Esophagus (tissue), 2 donors: ENCODE measurements around the gene APOBEC3H. TPM values are rescaled to one million over a fixed set of nuclear protein-coding genes. Genes with fewer than 3 reads are reported as not detected.
A peak's percentile ranks its signal among the peaks of the same experiment; 100 is the strongest.

Experiments
- H3K27ac ChIP-seq, 2 donors: one replicate each; pipeline ENCODE4 v1.5.1; 2013; ENCODE audit warnings: low read depth in 2 of 2, mild to moderate bottlenecking in 2 of 2, inconsistent platforms in 1 of 2, low read length in 1 of 2, moderate library complexity in 1 of 2
- H3K27me3 ChIP-seq, 2 donors: one replicate each; pipeline ENCODE4 v1.6.1; 2013; ENCODE audit warnings: low read length in 2 of 2, control low read depth in 1 of 2, mild to moderate bottlenecking in 1 of 2; ENCODE audit not compliant: insufficient read depth in 2 of 2, control insufficient read depth in 1 of 2
- H3K36me3 ChIP-seq, 2 donors: one replicate each; pipeline ENCODE4 v1.6.1; 2013; ENCODE audit warnings: low read length in 1 of 2; ENCODE audit not compliant: control insufficient read depth in 2 of 2, insufficient read depth in 2 of 2
- H3K4me1 ChIP-seq, 2 donors: one replicate each; pipeline ENCODE4 v1.6.1; 2013; ENCODE audit warnings: low read length in 1 of 2; ENCODE audit not compliant: control insufficient read depth in 2 of 2, insufficient read depth in 2 of 2
- H3K4me3 ChIP-seq, 2 donors: one replicate each; pipeline ENCODE4 v1.5.1; 2013; ENCODE audit warnings: low read length in 2 of 2, mild to moderate bottlenecking in 2 of 2, low read depth in 1 of 2, moderate library complexity in 1 of 2
- H3K9me3 ChIP-seq, 2 donors: one replicate each; pipeline ENCODE4 v1.6.1; 2013; ENCODE audit warnings: mild to moderate bottlenecking in 2 of 2, low read depth in 1 of 2, low read length in 1 of 2, moderate library complexity in 1 of 2; ENCODE audit not compliant: control insufficient read depth in 2 of 2, insufficient read depth in 1 of 2
- WGBS, 2 donors: extraction: QIAGEN DNeasy Blood & Tissue Kit; methylation state at CpG; one replicate each; pipeline ENCODE4 v1.1.7; 2013; 5-methylcytosine and 5-hydroxymethylcytosine counted together
- polyA plus RNA-seq, 2 donors: library from polyadenylated mRNA; stranded (reverse); fragments of 200-250 nt; gene quantifications; one replicate each; pipeline ENCODE4 v1.2.3, GENCODE V29; 2013
- donor health status: healthy with polysubstance abuse.
- donor health status: Bipolar disorder and iron deficiency.

The APOBEC3H gene
- polyA plus RNA-seq, 2 donors, result 0.20 to 0.51 TPM

DNA sequence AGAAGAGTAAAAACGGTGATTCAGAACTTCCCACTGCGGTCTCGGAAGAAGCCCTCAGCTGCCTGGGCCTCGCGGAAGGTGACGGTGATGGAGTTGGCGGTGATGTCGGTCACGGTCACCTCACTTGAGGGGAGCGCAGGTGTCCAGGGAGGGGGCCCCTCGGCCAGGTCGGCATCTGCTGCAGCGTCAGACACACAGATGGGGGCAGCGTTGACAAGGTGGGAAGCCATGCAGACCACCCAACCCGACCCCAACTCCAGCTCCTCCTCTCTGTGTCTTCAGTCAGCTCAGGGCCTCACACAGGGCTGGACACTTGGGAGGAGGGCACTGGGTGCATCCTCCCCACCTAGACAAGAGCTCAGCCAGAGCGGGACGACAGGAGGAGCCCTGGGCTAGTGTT lies 36.8 kb downstream of the APOBEC3H start:
- Histone ChIP-seq H3K9me3 (no peaks in the 10 kb centered on the region), H3K27me3 (no peaks in the 10 kb centered on the region), H3K36me3 (peaks cover 6 to 8% of the 10 kb centered on the region in 2 donors), H3K4me1 (peaks cover 2 to 9% of the 10 kb centered on the region in 2 donors), H3K27ac (no peak overlapping the region), H3K4me3 (no peak overlapping the region)
- WGBS, 2 donors, result 90% methylated on average over 17 of the region's 17 CpGs

DNA sequence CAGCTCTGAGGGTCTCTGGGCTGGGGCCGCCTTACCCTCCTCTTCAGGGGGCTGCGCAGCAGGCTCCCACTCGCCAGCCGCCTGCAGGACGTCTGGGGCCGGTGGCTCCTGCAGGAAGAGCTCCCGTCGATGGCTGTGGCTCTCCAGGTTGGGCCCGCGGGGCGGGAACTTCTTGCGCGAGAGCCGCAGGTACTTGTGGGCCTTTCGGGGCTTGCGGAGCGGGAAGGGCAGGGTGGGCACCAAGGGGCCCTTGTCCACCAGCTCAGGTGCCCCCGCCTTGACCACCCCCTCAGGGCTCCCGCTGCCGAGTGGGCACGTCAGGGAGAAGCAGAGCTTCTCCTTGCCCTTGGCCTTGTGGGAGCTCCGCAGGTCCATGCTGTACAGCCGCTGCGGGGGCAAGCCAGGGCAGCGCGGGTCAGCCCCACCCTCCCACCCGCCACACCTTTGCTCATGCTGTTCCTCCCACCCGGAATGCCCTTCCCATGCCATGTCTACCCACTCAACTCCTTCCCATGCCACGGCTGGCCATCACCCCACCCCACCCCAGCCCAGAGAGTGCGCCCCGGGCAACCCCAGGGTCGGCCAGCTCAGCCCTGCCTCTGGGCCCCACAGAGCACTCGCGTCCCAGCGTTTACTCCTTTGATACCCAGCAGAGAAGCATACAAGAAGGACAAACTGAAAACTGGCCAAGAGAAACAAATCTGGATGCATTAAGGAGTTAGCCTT lies 37.5 kb downstream of the APOBEC3H start:
- Histone ChIP-seq H3K27me3 (no peaks in the 10 kb centered on the region), H3K36me3 (peaks cover 6 to 8% of the 10 kb centered on the region in 2 donors), H3K4me1 (peaks cover 2 to 9% of the 10 kb centered on the region in 2 donors), H3K27ac (no peak overlapping the region), H3K4me3 (no peak overlapping the region), H3K9me3 (no peaks in the 10 kb centered on the region)
- WGBS, 2 donors, result 70 to 81% methylated on average over 35 of the region's 35 CpGs

DNA sequence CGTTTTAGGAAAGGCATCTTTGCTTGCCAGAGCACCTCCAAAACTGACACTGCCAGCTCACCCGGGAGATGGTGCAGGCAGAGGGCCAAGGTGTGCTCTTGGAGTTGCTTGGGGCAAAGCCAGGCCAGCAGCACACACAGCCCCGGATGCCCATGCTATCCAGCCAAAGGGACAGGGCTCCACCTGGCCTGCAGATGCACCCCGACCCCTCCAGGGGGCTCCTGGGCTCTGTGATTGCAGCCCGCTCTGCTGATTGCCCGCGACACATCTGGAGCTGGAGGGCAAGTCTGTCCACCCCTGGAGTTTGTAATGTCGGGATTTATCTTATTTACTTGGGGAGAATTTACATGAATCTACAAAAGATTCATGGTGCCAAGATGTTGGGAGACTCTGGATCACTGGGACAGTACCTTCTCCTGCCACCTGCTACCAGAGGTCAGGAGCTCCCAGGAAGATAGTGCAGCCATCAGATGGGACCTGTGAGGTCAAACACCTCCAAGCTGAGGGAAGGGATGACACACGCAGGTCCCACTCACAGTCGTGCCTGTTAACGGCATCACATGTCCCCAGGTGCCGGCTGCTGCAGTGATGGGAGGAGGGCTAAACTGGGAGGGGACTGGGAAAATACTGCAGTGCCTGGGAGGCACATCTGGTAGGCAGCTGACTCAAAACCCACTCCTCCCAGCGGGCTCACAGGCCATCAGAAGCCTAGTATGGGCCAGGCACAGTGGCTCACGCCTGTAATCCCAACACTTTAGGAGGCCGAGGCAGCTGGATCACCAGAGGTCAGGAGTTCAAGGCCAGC lies 38.2 kb downstream of the APOBEC3H start:
- peaks cover 6 to 8% of the 10 kb centered on the region in 2 donors for H3K36me3 ChIP-seq
- H3K27ac ChIP-seq, result no peak overlapping the region
- peaks cover 2 to 9% of the 10 kb centered on the region in 2 donors for H3K4me1 ChIP-seq
- no peak overlapping the region for H3K4me3 ChIP-seq
- no peaks in the 10 kb centered on the region for H3K9me3 ChIP-seq
- H3K27me3 ChIP-seq, result no peaks in the 10 kb centered on the region
- WGBS, 2 donors, result 44 to 54% methylated on average over 15 of the region's 15 CpGs

DNA sequence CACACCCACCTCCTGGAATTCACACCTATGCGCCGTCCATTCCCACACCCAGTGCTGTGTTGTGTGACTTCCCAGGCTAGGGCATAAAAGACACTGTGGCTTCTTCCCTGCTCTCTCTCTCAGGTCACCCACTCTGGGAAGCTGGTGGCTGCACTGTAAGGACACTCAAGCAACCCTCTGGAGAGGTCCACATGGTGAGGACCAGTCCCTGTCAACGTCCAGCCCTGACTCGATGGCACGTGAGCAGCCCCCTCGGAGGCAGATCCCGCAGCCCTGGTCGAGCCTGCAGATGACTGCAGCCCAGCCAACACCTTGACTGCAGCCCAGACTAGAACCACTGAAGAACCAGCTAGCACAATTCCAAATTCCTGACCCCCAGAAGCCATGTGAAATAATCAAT lies 39.3 kb downstream of the APOBEC3H start:
- peaks cover 6 to 8% of the 10 kb centered on the region in 2 donors for H3K36me3 ChIP-seq
- H3K9me3 ChIP-seq, result no peaks in the 10 kb centered on the region
- H3K4me3 ChIP-seq, result no peak overlapping the region
- H3K27ac ChIP-seq, result no peak overlapping the region
- no peaks in the 10 kb centered on the region for H3K27me3 ChIP-seq
- H3K4me1 ChIP-seq, result peaks cover 2 to 9% of the 10 kb centered on the region in 2 donors
- 91 to 93% methylated on average over 8 of the region's 8 CpGs for WGBS, 2 donors

DNA sequence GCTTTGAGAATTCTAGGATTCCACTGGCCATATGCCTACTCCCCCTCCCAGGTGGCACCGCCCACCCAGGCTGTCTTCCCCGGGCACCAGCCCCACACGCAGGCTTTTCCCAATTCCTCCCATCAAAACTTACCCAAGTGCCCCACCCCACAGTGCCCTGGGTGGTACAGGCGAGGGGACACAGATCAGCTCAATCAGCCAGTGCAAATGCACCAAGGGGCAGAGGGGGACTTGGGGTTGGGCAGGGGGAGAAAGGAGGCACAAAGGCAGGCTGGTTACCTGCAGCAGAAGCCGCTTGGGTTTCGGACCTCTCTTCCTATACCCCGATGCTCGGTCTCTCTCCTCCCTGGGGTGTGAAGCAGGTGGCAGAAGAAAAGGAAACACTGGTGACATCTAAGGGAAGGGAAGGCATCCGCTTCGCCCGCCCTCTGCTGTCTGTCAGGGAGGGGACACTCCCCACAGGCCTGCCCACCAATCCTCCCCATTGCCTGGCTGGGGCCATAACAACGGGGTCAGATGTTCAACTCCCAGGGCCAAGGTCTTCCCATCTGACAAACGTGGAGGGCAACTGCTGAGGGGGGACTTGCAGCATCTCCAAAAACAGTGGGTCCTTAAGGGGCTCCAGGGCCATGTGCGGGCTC lies 41.4 kb downstream of the APOBEC3H start:
- Histone ChIP-seq H3K9me3 (no peaks in the 10 kb centered on the region), H3K4me1 (peaks cover 2 to 9% of the 10 kb centered on the region in 2 donors), H3K27me3 (no peaks in the 10 kb centered on the region), H3K36me3 (peaks cover under 1 to 8% of the 10 kb centered on the region in 2 donors), H3K27ac (no peak overlapping the region), H3K4me3 (no peak overlapping the region)
- 79 to 83% methylated on average over 14 of the region's 14 CpGs for WGBS, 2 donors

DNA sequence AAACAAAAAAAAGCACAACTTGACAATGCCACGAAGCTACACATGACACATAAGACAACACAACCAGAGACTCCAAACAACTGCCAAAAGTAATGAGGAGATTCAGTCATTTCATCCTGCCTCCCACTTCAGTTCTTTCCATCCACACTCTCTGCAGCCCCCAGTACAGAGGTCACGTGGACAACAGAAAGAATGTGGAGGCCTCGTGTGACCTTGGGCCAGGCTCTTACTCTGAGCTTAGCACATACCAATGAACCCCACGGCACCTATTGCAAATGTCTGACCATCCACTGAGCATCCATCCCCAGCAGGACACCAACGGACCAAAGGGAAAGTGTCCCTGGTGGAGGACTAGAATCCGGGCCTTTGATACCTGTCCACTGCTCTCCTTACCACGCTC lies 42.9 kb downstream of the APOBEC3H start:
- no peaks in the 10 kb centered on the region for H3K9me3 ChIP-seq
- 82 to 85% methylated on average over 7 of the region's 7 CpGs for WGBS, 2 donors
- H3K27ac ChIP-seq, result no peak overlapping the region

DNA sequence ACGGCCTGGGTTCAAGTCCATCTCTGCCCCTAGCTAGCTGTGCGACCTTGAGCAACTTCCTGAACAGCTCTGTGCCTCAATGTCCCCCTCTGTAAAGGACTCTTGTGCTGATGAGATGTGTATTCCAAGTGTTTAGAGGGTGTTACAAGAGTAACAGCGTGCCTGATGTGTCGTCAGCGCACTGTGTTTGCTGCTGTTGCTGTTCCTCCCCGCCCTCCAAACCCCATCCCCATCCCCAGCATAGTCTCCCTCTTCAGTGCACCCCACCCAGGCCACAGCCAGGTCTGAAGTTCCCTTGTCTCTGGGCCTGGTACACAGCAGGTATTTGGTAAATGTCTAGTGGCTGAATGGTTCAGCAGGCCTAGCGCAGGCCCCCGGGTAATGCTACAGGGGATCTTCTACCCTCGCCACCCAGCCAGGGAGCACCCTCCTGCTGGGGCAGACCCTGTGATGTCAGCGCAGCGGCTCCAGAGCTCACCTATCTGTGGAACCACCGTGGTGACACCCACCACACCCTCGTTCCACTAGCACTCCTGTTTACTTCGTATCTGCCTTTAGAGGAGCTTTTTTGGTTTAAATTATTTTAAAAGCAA lies 45.1 kb downstream of the APOBEC3H start:
- Histone ChIP-seq H3K9me3 (no peaks in the 10 kb centered on the region), H3K4me1 (peaks cover 0 to 7% of the 10 kb centered on the region in 2 donors), H3K4me3 (no peak overlapping the region), H3K27ac (no peak overlapping the region), H3K36me3 (peaks cover 0 to 3% of the 10 kb centered on the region in 2 donors), H3K27me3 (no peaks in the 10 kb centered on the region)
- WGBS, 2 donors, result 94% methylated on average over 14 of the region's 14 CpGs

More for the DNA sequence above, 42.9 kb downstream of the APOBEC3H start:
- H3K27me3 ChIP-seq, result no peaks in the 10 kb centered on the region
- peaks cover 2 to 5% of the 10 kb centered on the region in 2 donors for H3K4me1 ChIP-seq
- H3K36me3 ChIP-seq, result peaks cover 0 to 3% of the 10 kb centered on the region in 2 donors
- H3K4me3 ChIP-seq, result no peak overlapping the region

DNA sequence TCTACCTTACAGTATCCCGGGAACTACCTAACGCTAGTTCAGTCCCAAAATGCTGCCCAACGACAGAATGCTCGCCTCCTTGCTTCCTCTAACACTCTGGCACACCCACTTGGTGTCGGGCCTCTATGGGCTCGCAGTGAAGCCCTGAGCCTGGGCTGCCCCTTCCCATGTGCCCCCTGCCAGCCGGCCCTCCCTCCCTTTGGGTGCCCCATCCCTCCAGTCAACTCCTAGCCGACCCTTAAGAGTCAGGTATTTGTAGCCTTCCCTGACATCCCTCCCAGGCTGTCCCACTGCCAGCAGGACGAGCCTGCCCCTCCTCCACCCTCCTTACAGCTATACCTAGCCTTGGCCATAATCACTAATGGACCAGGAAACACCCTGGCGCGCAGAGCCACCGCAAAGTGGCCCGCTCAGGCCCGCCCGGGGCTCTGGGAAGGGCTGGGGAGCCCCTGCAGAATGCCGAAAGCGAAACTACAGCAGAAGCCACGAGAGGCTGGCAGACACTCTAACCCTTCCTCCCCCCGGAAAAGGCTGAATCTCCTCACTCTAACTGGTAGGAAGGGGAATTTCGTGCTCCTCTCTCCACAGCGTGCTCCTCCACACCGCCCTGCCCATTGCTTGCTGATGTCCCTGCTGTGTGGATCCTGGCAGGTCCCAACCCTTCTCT lies 47.2 kb downstream of the APOBEC3H start:
- H3K4me3 ChIP-seq, result peak overlapping the region; percentile 76 to 90
- peaks cover 9 to 10% of the 10 kb centered on the region in 2 donors for H3K4me1 ChIP-seq
- H3K36me3 ChIP-seq, result peaks cover 0 to 6% of the 10 kb centered on the region in 2 donors
- no peaks in the 10 kb centered on the region for H3K27me3 ChIP-seq
- peak overlapping the region; percentile 11 to 66 for H3K27ac ChIP-seq
- H3K9me3 ChIP-seq, result no peaks in the 10 kb centered on the region
- 6 to 10% methylated on average over 22 of the region's 22 CpGs for WGBS, 2 donors
